ENCODE measurements around the gene MGAT1.

GRCh38 chr5:180792965-180793287 lies 9.7 kb downstream of the MGAT1 start:
- TF ChIP-seq POLR2A (IDR thresholded peaks at IDR 0.05) = no peak
- no peak for TF ChIP-seq CTCF (IDR thresholded peaks at IDR 0.05)

Data from lower leg skin (tissue), 3 donors.